ENCODE measurements around the gene EZR. TPM values are rescaled to one million over a fixed set of nuclear protein-coding genes. Genes with fewer than 3 reads are reported as not detected.

Gene EZR
- total RNA-seq, 2 experiments from 2014 or later: 177 to 180 TPM

- no peaks in the 10 kb centered on the region for H3K9me3 Mint-ChIP-seq (ENCODE audit: insufficient read depth)
- peaks cover 61% of the 10 kb centered on the region for H3K36me3 Mint-ChIP-seq (ENCODE audit: low read depth)
- no peak for DNase-seq
- ATAC-seq: no peak
- no peaks in the 10 kb centered on the region for H3K27me3 Mint-ChIP-seq (ENCODE audit: low read depth)
- ChIA-PET CTCF (interaction anchor here (0.9 to 1.0 kb wide), 3 partner anchors 20 to 218 kb away, joined by 3 read pairs; no protein-coding TSS in a partner anchor), POLR2A (interaction anchor here (1.2 kb wide), 1 partner anchor 9 kb away, joined by 6 read pairs; no protein-coding TSS in a partner anchor)
- H3K4me3 Mint-ChIP-seq: no peak overlapping the region
- H3K27ac Mint-ChIP-seq: peak overlapping the region; percentile 15
- no peaks in the 10 kb centered on the region for H3K4me1 Mint-ChIP-seq (ENCODE audit: low read depth)
Measured at GRCh38 chr6:158762787-158763433, 56.3 kb downstream of the EZR start.

DNA sequence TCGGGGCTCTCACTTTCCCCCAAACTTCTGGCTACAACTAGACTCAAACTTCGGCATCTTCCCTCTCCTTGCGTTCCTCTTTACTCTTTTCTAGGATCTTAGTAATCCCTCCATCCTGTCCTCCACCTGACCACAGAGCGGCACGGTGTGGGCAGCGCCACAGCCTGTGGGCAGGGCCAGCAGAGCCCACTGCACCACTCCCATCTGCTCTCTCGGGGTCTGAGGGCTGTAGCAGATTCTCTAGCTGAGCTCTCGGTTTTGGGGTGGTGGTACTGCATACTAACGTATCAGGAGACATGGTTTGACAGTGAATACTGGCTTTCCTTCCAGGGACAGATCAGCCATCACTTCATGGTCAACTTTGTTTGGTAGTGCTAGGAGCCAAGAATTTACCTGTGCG is 57.4 kb downstream of the EZR start:
- Mint-ChIP-seq H3K9me3 (ENCODE audit: insufficient read depth) (no peaks in the 10 kb centered on the region), H3K36me3 (ENCODE audit: low read depth) (peaks cover 58% of the 10 kb centered on the region), H3K27ac (peak overlapping the region; percentile 71), H3K4me1 (ENCODE audit: low read depth) (no peaks in the 10 kb centered on the region), H3K4me3 (no peak overlapping the region), H3K27me3 (ENCODE audit: low read depth) (no peaks in the 10 kb centered on the region)
- CTCF ChIA-PET: interaction anchor here (0.9 to 1.0 kb wide), 3 partner anchors 19 to 219 kb away, joined by 3 read pairs; no protein-coding TSS in a partner anchor
- no peak for DNase-seq
- ATAC-seq: no peak
- POLR2A ChIA-PET: no interaction called here

DNA sequence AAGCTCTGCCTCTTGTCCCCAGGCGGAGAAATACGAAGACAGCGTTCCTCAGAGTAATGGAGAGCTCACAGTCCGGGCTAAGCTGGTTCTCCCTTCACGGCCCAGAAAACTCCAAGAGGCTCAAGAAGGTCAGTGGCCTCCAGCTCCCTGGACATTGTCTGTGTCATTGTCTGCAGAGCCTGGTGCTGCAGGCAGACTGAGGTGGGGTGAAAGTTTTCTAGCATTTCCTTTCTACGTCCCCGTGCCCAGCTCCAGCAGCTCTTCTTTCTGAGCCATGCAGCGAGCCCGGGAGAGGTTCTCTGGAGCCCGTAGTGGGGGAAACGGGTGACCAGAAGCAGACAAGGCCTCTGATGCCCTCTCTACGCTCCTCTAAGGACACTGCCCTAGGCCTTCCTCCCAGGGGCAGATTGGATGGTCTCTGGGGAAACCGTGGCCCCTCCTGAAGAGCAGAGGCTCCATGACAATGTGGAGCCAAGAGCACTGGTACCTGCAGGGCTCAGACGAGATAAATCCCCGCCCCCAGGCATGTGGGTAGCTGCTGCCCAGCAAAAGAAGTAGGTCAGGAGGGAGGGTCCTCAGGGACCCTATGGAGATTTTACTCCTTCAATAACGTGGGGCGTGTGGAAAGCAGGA is 58.4 kb downstream of the EZR start:
- H3K27me3 Mint-ChIP-seq (ENCODE audit: low read depth): no peaks in the 10 kb centered on the region
- POLR2A ChIA-PET: no interaction called here
- no peaks in the 10 kb centered on the region for H3K4me1 Mint-ChIP-seq (ENCODE audit: low read depth)
- peaks cover 55% of the 10 kb centered on the region for H3K36me3 Mint-ChIP-seq (ENCODE audit: low read depth)
- no peaks in the 10 kb centered on the region for H3K9me3 Mint-ChIP-seq (ENCODE audit: insufficient read depth)
- no peak overlapping the region for H3K4me3 Mint-ChIP-seq
- CTCF ChIA-PET: no interaction called here
- no peak for ATAC-seq
- peak overlapping the region; percentile 73 for H3K27ac Mint-ChIP-seq
- no peak for DNase-seq

DNA sequence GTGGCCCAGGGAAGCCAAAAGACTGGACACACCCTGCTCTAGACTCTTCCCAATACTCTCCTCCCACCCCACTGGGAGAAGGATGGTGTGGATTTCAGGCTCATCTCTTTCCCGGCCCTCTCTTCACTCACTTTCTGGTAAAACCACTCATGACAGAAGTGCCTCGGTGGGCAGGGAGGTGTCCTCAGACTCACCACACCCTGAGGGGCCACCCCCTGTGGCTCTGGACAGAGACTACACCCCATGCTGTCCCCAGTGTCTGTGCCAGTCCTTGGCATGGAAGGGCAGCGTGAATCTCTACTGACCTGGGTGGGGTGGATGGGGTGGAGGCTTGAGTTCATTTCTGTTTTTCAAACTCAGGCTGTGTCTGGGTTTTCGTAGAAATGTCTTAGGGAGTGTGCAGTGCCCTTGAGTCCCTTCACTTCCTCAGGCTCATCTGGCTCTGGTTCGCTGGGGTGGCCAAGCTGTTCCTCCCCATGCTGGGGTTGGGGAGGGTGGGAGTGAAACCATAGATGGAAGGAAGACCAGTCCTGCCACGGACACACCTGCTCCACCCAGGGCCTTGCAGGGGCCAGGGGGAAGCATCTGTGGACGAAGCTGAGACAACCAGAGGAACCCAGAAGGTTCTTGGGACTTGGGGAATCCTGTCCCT is 59.1 kb downstream of the EZR start:
- H3K9me3 Mint-ChIP-seq (ENCODE audit: insufficient read depth): no peaks in the 10 kb centered on the region
- POLR2A ChIA-PET: interaction anchor here (0.6 kb wide), 1 partner anchor 130 kb away, joined by 3 read pairs; no protein-coding TSS in a partner anchor
- no peak overlapping the region for H3K4me3 Mint-ChIP-seq
- ATAC-seq: no peak
- DNase-seq: no peak
- H3K36me3 Mint-ChIP-seq (ENCODE audit: low read depth): peaks cover 51% of the 10 kb centered on the region
- H3K4me1 Mint-ChIP-seq (ENCODE audit: low read depth): no peaks in the 10 kb centered on the region
- CTCF ChIA-PET: interaction anchor here (2.0 kb wide), 1 partner anchor 213 kb away, joined by 4 read pairs; no protein-coding TSS in a partner anchor
- H3K27ac Mint-ChIP-seq: peak overlapping the region; percentile 73
- no peaks in the 10 kb centered on the region for H3K27me3 Mint-ChIP-seq (ENCODE audit: low read depth)

DNA sequence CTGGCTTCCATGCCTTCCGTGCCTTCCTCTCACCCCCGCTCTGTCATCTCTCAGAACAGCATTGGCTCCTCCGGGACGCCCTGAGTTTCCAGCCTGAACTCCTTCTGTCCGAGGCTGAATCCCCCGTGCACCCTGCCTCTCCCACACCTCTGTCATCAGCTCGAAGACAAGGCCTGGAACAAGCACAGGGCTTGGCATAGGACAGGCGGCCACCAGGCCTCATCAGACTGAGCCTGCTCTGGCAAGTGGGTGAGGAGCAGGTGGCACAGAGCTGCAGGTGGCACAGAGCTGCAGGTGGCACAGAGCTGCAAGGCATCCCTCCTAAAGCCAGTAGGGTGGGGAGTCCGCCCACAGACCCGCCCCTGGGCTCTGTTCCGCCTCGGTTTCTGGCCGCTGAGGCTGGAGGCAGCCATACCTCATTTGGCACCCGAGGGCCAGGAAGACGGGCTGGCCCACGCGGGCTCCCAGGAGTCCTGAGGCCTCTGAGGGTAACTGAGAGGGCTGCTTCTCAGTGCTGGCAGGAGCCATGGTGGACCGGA is 60.2 kb downstream of the EZR start:
- Mint-ChIP-seq H3K4me3 (no peak overlapping the region), H3K36me3 (ENCODE audit: low read depth) (peaks cover 41% of the 10 kb centered on the region), H3K9me3 (ENCODE audit: insufficient read depth) (no peaks in the 10 kb centered on the region), H3K27ac (peak overlapping the region; percentile 57), H3K27me3 (ENCODE audit: low read depth) (no peaks in the 10 kb centered on the region), H3K4me1 (ENCODE audit: low read depth) (no peaks in the 10 kb centered on the region)
- no peak for DNase-seq
- ChIA-PET CTCF (interaction anchor here (2.0 kb wide), 1 partner anchor 214 kb away, joined by 4 read pairs; no protein-coding TSS in a partner anchor), POLR2A (no interaction called here)
- ATAC-seq: peak; percentile 6

- CTCF ChIA-PET: interaction anchor here (2.0 kb wide), 1 partner anchor 214 kb away, joined by 4 read pairs; no protein-coding TSS in a partner anchor
- Mint-ChIP-seq H3K4me3 (no peak overlapping the region), H3K27ac (no peak overlapping the region), H3K27me3 (ENCODE audit: low read depth) (no peaks in the 10 kb centered on the region), H3K9me3 (ENCODE audit: insufficient read depth) (no peaks in the 10 kb centered on the region), H3K36me3 (ENCODE audit: low read depth) (peaks cover 37% of the 10 kb centered on the region), H3K4me1 (ENCODE audit: low read depth) (no peaks in the 10 kb centered on the region)
- POLR2A ChIA-PET: no interaction called here
- DNase-seq: no peak
- no peak for ATAC-seq
Measured at GRCh38 chr6:158758451-158758860, 60.7 kb downstream of the EZR start.

- H3K27ac Mint-ChIP-seq: peak overlapping the region; percentile 8
- DNase-seq (no peak), ATAC-seq (no peak)
- CTCF ChIA-PET: no interaction called here
- H3K36me3 Mint-ChIP-seq (ENCODE audit: low read depth): peaks cover 30% of the 10 kb centered on the region
- no peak overlapping the region for H3K4me3 Mint-ChIP-seq
- H3K9me3 Mint-ChIP-seq (ENCODE audit: insufficient read depth): no peaks in the 10 kb centered on the region
- H3K4me1 Mint-ChIP-seq (ENCODE audit: low read depth): no peaks in the 10 kb centered on the region
- POLR2A ChIA-PET: no interaction called here
- H3K27me3 Mint-ChIP-seq (ENCODE audit: low read depth): no peaks in the 10 kb centered on the region
Measured at GRCh38 chr6:158757753-158758090, 61.4 kb downstream of the EZR start.

- no peak overlapping the region for H3K4me3 Mint-ChIP-seq
- CTCF ChIA-PET: no interaction called here
- H3K4me1 Mint-ChIP-seq (ENCODE audit: low read depth): no peaks in the 10 kb centered on the region
- ATAC-seq (no peak), DNase-seq (no peak)
- H3K27me3 Mint-ChIP-seq (ENCODE audit: low read depth): no peaks in the 10 kb centered on the region
- no peaks in the 10 kb centered on the region for H3K9me3 Mint-ChIP-seq (ENCODE audit: insufficient read depth)
- POLR2A ChIA-PET: no interaction called here
- H3K27ac Mint-ChIP-seq: no peak overlapping the region
- H3K36me3 Mint-ChIP-seq (ENCODE audit: low read depth): peaks cover 25% of the 10 kb centered on the region
Measured at GRCh38 chr6:158756977-158757752, 62.0 kb downstream of the EZR start.

DNA sequence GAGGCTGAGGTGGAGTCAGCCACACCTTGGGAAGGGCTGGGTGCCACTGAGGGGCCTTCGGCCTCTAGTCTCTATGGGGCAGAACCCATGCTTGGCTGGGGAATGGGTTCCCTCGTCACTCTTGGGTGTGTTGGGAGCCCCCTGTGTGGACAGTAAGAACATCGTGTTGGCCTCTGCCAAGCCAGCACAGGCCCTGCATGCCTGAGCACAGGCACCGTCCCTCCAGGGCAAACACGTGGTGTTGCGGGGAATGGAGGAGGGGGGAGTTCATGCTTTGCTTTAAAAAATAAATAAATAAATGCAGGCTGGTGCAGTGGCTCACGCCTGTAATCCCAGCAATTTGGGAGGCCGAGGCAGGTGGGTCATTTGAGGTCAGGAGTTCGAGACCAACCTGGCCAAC is 63.0 kb downstream of the EZR start:
- H3K9me3 Mint-ChIP-seq (ENCODE audit: insufficient read depth): no peaks in the 10 kb centered on the region
- ATAC-seq (no peak), DNase-seq (no peak)
- H3K4me3 Mint-ChIP-seq: no peak overlapping the region
- ChIA-PET POLR2A (no interaction called here), CTCF (no interaction called here)
- no peaks in the 10 kb centered on the region for H3K4me1 Mint-ChIP-seq (ENCODE audit: low read depth)
- peaks cover 28% of the 10 kb centered on the region for H3K36me3 Mint-ChIP-seq (ENCODE audit: low read depth)
- H3K27me3 Mint-ChIP-seq (ENCODE audit: low read depth): no peaks in the 10 kb centered on the region
- H3K27ac Mint-ChIP-seq: no peak overlapping the region

DNA sequence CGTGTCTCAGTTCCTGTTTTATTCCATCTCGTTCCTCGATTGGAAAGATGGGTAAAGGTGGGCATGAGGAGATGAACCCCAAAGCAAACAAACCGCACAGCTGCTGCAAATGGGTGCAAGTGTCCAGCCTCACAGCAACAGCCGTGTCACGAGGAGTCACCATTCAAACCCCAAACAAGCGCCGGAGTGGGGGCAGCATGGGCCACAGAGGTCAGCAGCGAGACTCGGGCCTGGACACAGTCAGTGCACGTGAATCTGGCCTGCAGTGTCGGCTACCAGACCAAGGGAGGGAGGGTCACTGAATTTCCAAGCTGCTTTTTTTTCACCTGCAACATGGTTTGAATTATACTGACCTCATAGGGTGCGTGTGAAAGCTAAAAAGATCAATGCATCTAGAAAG is 63.5 kb downstream of the EZR start:
- POLR2A ChIA-PET: no interaction called here
- ATAC-seq: no peak
- no peak overlapping the region for H3K27ac Mint-ChIP-seq
- no peaks in the 10 kb centered on the region for H3K27me3 Mint-ChIP-seq (ENCODE audit: low read depth)
- no peaks in the 10 kb centered on the region for H3K9me3 Mint-ChIP-seq (ENCODE audit: insufficient read depth)
- H3K4me3 Mint-ChIP-seq: no peak overlapping the region
- DNase-seq: no peak
- H3K4me1 Mint-ChIP-seq (ENCODE audit: low read depth): no peaks in the 10 kb centered on the region
- H3K36me3 Mint-ChIP-seq (ENCODE audit: low read depth): peaks cover 31% of the 10 kb centered on the region
- CTCF ChIA-PET: no interaction called here

DNA sequence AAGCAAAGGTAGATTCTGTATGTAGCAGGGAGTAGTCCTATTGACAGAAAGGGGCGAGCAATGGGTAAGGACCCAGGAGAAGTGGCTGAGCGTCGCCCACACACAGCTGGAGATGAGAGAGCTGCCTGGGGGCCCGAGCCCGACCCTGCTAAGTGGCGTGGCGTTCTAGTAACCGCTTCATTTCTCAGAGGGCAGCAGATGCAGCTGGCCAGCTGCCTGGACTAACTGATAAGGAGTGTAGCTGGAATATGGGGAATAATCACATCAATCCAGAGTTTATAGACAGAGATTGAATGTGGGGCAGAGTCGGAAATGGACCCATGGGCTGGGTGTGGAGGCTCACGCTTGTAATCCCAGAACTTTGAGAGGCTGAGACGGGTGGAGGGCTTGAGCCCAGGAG is 64.4 kb downstream of the EZR start:
- H3K36me3 Mint-ChIP-seq (ENCODE audit: low read depth): peaks cover 31% of the 10 kb centered on the region
- ChIA-PET POLR2A (no interaction called here), CTCF (interaction anchor here (0.8 kb wide), 1 partner anchor 24 kb away, joined by 3 read pairs; no protein-coding TSS in a partner anchor)
- no peaks in the 10 kb centered on the region for H3K27me3 Mint-ChIP-seq (ENCODE audit: low read depth)
- no peak overlapping the region for H3K27ac Mint-ChIP-seq
- no peak for ATAC-seq
- no peak for DNase-seq
- H3K4me1 Mint-ChIP-seq (ENCODE audit: low read depth): no peaks in the 10 kb centered on the region
- no peaks in the 10 kb centered on the region for H3K9me3 Mint-ChIP-seq (ENCODE audit: insufficient read depth)
- no peak overlapping the region for H3K4me3 Mint-ChIP-seq
